IMR-90 (cell line): Measurements from ENCODE around the gene NUDT1.

Experiments
- CEBPB ChIP-seq: IDR thresholded peaks from 2 replicates; pipeline ENCODE4 v1.6.1; 2012; ENCODE audit warnings: low read depth, low read length, improper control_type of control experiment
- CTCF ChIP-seq: conservative IDR thresholded peaks from 2 replicates; pipeline ENCODE4 v1.5.1; 2012; ENCODE audit warnings: mild to moderate bottlenecking, low read depth, low read length, improper control_type of control experiment
- FOS ChIP-seq: fragments of 150-350 bp; IDR thresholded peaks from 2 replicates; pipeline ENCODE4 v1.6.1; 2016; ENCODE audit warnings: low read depth, low read length
- MAZ ChIP-seq: IDR thresholded peaks from 2 replicates; pipeline ENCODE4 v1.6.1; 2012; ENCODE audit warnings: low read depth, mild to moderate bottlenecking, low read length, improper control_type of control experiment, moderate library complexity, borderline replicate concordance
- POLR2A ChIP-seq: IDR thresholded peaks from 2 replicates; pipeline ENCODE4 v1.6.1; 2012; ENCODE audit warnings: mild to moderate bottlenecking, low read depth, low read length
- RFX5 ChIP-seq: IDR thresholded peaks from 2 replicates; pipeline ENCODE4 v1.8.0; 2012; ENCODE audit warnings: low read depth, mild to moderate bottlenecking, low read length, moderate library complexity
- TF ChIP-seq, protein P1 (sequence below): fragments of 150-350 bp; IDR thresholded peaks from 2 replicates; pipeline ENCODE4 v1.6.1; 2017; ENCODE audit warnings: mild to moderate bottlenecking, antibody characterized with exemption, low read length, low read depth

DNA sequence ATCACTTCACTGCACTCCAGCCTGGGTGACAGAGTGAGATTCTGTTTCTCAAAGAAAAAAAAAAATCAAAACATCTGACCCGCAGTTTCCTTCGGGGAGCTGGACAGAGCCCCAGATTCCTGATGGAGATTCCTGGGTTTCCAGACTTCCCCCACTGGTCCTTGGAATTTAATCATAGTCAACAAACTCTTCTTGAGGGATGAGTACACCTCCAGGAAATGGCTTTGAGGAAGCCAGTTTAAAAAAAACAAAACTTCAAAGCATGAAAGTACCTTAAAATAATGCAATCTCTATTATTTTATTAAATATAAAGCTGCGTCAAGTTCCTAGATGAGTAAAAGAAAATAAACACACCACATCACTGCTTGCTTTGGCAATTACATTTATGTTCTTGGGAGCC is 8.1 kb upstream of the NUDT1 start:
- TF ChIP-seq CTCF (no peak), POLR2A (no peak), FOS (no peak), RFX5 (no peak), CEBPB (no peak), MAZ (no peak)
- TF ChIP-seq, protein P1, sequence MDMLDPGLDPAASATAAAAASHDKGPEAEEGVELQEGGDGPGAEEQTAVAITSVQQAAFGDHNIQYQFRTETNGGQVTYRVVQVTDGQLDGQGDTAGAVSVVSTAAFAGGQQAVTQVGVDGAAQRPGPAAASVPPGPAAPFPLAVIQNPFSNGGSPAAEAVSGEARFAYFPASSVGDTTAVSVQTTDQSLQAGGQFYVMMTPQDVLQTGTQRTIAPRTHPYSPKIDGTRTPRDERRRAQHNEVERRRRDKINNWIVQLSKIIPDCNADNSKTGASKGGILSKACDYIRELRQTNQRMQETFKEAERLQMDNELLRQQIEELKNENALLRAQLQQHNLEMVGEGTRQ, result no peak
